Measurements from ENCODE around the gene DNAJB9.

- no peak for TF ChIP-seq CTCF (IDR thresholded peaks at IDR 0.05)
- no peak for TF ChIP-seq POLR2A (IDR thresholded peaks at IDR 0.05)
Observed at GRCh38 chr7:108586274-108586710, 16.6 kb downstream of the DNAJB9 start.

Measured in vagina (tissue), 2 donors.